CD14-positive monocyte (primary cell): ENCODE results near the gene HADHA. TPM values are rescaled to one million over a fixed set of nuclear protein-coding genes. Genes with fewer than 3 reads are reported as not detected.

ENCODE experiments used
- DNase-seq, 3 donors: peaks; one replicate each; pipeline ENCODE4 v3.0.0-alpha.2; 2011 to 2022
- H2AFZ ChIP-seq: 2 replicates; pipeline ENCODE4 v1.6.0; 2012; ENCODE audit warnings: mild to moderate bottlenecking, low read depth, low read length, inconsistent platforms; ENCODE audit not compliant: insufficient read depth, poor library complexity, severe bottlenecking
- H3K27ac ChIP-seq, 2 donors: 1 replicate in 1 of 2; 2 replicates in 1 of 2; pipeline ENCODE4 v1.5.1; 2012 to 2013; ENCODE audit warnings: low read length in 2 of 2, control low read depth in 1 of 2, inconsistent platforms in 1 of 2, low read depth in 1 of 2, mild to moderate bottlenecking in 1 of 2
- H3K27me3 ChIP-seq, 2 donors: one replicate each; pipeline versions ENCODE4 v1.6.0 to v1.6.1; 2011 to 2013; ENCODE audit warnings: low read length in 2 of 2; ENCODE audit not compliant: control insufficient read depth in 2 of 2, insufficient read depth in 2 of 2
- H3K36me3 ChIP-seq, 2 donors: replicated peaks in 1 of 2; 1 replicate in 1 of 2; 2 replicates in 1 of 2; pipeline versions ENCODE4 v1.5.1 to v1.6.1; 2012 to 2013; ENCODE audit warnings: low read length in 2 of 2, control low read depth in 1 of 2, inconsistent platforms in 1 of 2, mild to moderate bottlenecking in 1 of 2; ENCODE audit not compliant: insufficient read depth in 2 of 2, control insufficient read depth in 1 of 2
- H3K4me1 ChIP-seq, 2 donors: 1 replicate in 1 of 2; 2 replicates in 1 of 2; pipeline versions ENCODE4 v1.5.1 to v1.6.1; 2012 to 2013; ENCODE audit warnings: low read length in 2 of 2, control low read depth in 1 of 2, inconsistent platforms in 1 of 2, mild to moderate bottlenecking in 1 of 2, moderate library complexity in 1 of 2; ENCODE audit not compliant: insufficient read depth in 2 of 2, control insufficient read depth in 1 of 2
- H3K4me2 ChIP-seq: replicated peaks from 2 replicates; pipeline ENCODE3; 2012; ENCODE audit warnings: low read length, moderate library complexity, mild to moderate bottlenecking; ENCODE audit not compliant: poor library complexity, severe bottlenecking; ENCODE audit errors: extremely low read depth
- H3K4me3 ChIP-seq, 3 experiments: fragments of 200-600 bp in 1 of 3; sonication (generic) in 1 of 3; replicated peaks in 1 of 3; 1 replicate in 2 of 3; 2 replicates in 1 of 3; pipeline ENCODE4 v1.5.1; 2011 to 2013; ENCODE audit warnings: low read length in 3 of 3, mild to moderate bottlenecking in 3 of 3, control low read depth in 2 of 3, low read depth in 2 of 3, inconsistent platforms in 1 of 3, moderate library complexity in 1 of 3
- H3K79me2 ChIP-seq: 2 replicates; pipeline ENCODE4 v1.6.0; 2012; ENCODE audit warnings: mild to moderate bottlenecking, control low read depth, inconsistent platforms, low read length, moderate library complexity; ENCODE audit not compliant: insufficient read depth
- H3K9ac ChIP-seq: 2 replicates; pipeline ENCODE4 v1.6.0; 2017; ENCODE audit warnings: low read length, mild to moderate bottlenecking; ENCODE audit not compliant: insufficient read depth, poor library complexity, severe bottlenecking
- H3K9me3 ChIP-seq, 2 donors: replicated peaks in 1 of 2; 1 replicate in 1 of 2; 2 replicates in 1 of 2; pipeline versions ENCODE4 v1.5.1 to v1.6.1; 2012 to 2013; ENCODE audit warnings: low read length in 2 of 2, control low read depth in 1 of 2; ENCODE audit not compliant: control insufficient read depth in 1 of 2, insufficient read depth in 1 of 2
- H4K20me1 ChIP-seq: 2 replicates; pipeline ENCODE4 v1.6.0; 2012; ENCODE audit warnings: mild to moderate bottlenecking, low read length, control low read depth, moderate library complexity; ENCODE audit not compliant: insufficient read depth
- H3K27ac Mint-ChIP-seq, 7 donors: one replicate each; pipeline ENCODE4 v1.8.0; 2020; ENCODE audit warnings: mild to moderate bottlenecking in 7 of 7, mixed read lengths in 7 of 7, moderate library complexity in 6 of 7, inconsistent platforms in 2 of 7
- H3K27me3 Mint-ChIP-seq, 3 donors: one replicate each; pipeline ENCODE4 v1.8.0; 2021 to 2022; ENCODE audit warnings: low read depth in 3 of 3, mild to moderate bottlenecking in 3 of 3, mixed read lengths in 3 of 3, moderate library complexity in 3 of 3, inconsistent platforms in 1 of 3
- H3K36me3 Mint-ChIP-seq, 2 donors: one replicate each; pipeline ENCODE4 v1.8.0; 2020; ENCODE audit warnings: mixed read lengths in 2 of 2, inconsistent platforms in 1 of 2, mild to moderate bottlenecking in 1 of 2
- H3K4me1 Mint-ChIP-seq: one replicate; pipeline ENCODE4 v1.8.0; 2020; ENCODE audit warnings: mild to moderate bottlenecking, mixed read lengths
- H3K4me3 Mint-ChIP-seq, 2 donors: one replicate each; pipeline ENCODE4 v1.8.0; 2020; ENCODE audit warnings: mild to moderate bottlenecking in 2 of 2, mixed read lengths in 2 of 2, moderate library complexity in 1 of 2
- H3K9me3 Mint-ChIP-seq, 7 donors: one replicate each; pipeline ENCODE4 v1.8.0; 2020 to 2022; ENCODE audit warnings: mixed read lengths in 7 of 7, mild to moderate bottlenecking in 6 of 7, moderate library complexity in 6 of 7, inconsistent platforms in 2 of 7
- CTCF ChIP-seq: fragments of 200-600 bp; IDR thresholded peaks from one replicate; pipeline ENCODE4 v1.8.0; 2022; ENCODE audit warnings: antibody characterized with exemption, mild to moderate bottlenecking
- WGBS: methylation state at CpG from one replicate; pipeline ENCODE4 v1.1.5; 2013; ENCODE audit warnings: missing lambda C conversion rate; ENCODE audit not compliant: insufficient coverage; 5-methylcytosine and 5-hydroxymethylcytosine counted together
- intact Hi-C, 2 donors: fragments of 100-400 bp; cut with micrococcal nuclease; formaldehyde crosslinking; loops; one replicate each; pipeline versions ENCODE4 v1.15.0 to v1.15.1; 2023
- polyA plus RNA-seq, 3 donors: library from polyadenylated mRNA; depleted of rRNA in 1 of 3; unstranded in 2 of 3; stranded (reverse) in 1 of 3; fragments of 300-500 nt in 2 of 3; fragments of >200 nt in 1 of 3; fragmentation: Illumina TruSeq in 2 of 3; gene quantifications; 1 replicate in 2 of 3; 2 replicates in 1 of 3; pipeline ENCODE4 v1.2.3, GENCODE V29; 2012 to 2021

The HADHA gene
- polyA plus RNA-seq, 3 donors: 60.2 to 187 (median 155) TPM

DNA sequence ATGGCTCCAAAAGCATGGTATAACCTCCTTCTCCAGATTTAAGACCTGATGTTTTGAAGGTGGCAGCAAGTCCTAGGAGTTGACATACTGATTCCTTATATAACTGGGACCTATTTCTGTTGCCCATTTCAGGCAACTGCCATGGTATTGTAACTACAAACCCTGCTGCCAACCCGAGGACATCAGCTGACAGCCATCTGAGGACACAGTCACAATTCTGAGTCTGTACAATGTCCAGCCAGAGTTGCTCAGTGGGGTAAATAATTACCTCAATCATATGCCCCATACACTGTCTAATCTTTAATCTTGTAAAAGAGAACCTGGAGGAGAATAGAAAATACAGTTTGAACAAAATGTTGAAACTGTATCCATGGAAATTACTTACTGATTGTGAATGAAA is 80.2 kb downstream of the HADHA start:
- H3K79me2 ChIP-seq: no peaks in the 10 kb centered on the region
- peaks cover 0 to 8% (median 3%) of the 10 kb centered on the region in 3 donors for H3K27me3 Mint-ChIP-seq
- intact Hi-C loops: no loop called here
- no peak overlapping the region for H3K27ac Mint-ChIP-seq
- no peak overlapping the region for H3K4me2 ChIP-seq
- 60% methylated on average over 1 of the region's 1 CpG for WGBS
- H3K9me3 Mint-ChIP-seq: peaks cover 0 to under 1% (median 0%) of the 10 kb centered on the region in 7 donors
- no peak overlapping the region for H3K9ac ChIP-seq
- H3K4me1 Mint-ChIP-seq: no peaks in the 10 kb centered on the region
- H3K36me3 ChIP-seq: no peaks in the 10 kb centered on the region
- H2AFZ ChIP-seq: no peak overlapping the region
- no peak for TF ChIP-seq CTCF
- H3K9me3 ChIP-seq: no peaks in the 10 kb centered on the region
- no peaks in the 10 kb centered on the region for H4K20me1 ChIP-seq
- H3K27ac ChIP-seq: no peak overlapping the region
- no peak overlapping the region for H3K4me3 ChIP-seq
- no peak for DNase-seq
- no peaks in the 10 kb centered on the region for H3K36me3 Mint-ChIP-seq
- no peaks in the 10 kb centered on the region for H3K4me1 ChIP-seq
- no peak overlapping the region for H3K4me3 Mint-ChIP-seq
- no peaks in the 10 kb centered on the region for H3K27me3 ChIP-seq

GRCh38 chr2:26162963-26163362 is 81.5 kb downstream of the HADHA start:
- DNase-seq: no peak
- no peak overlapping the region for H2AFZ ChIP-seq

More at GRCh38 chr2:26162963-26163362, 81.5 kb downstream of the HADHA start:
- no peaks in the 10 kb centered on the region for H3K9me3 Mint-ChIP-seq
- WGBS: 98% methylated on average over 5 of the region's 10 CpGs
- no peaks in the 10 kb centered on the region for H4K20me1 ChIP-seq
- no peaks in the 10 kb centered on the region for H3K36me3 Mint-ChIP-seq
- intact Hi-C loops: no loop called here
- peaks cover 0 to 8% (median 3%) of the 10 kb centered on the region in 3 donors for H3K27me3 Mint-ChIP-seq
- no peak overlapping the region for H3K4me3 ChIP-seq
- no peaks in the 10 kb centered on the region for H3K27me3 ChIP-seq
- no peak overlapping the region for H3K27ac ChIP-seq
- no peak overlapping the region for H3K4me3 Mint-ChIP-seq
- no peak for TF ChIP-seq CTCF
- H3K36me3 ChIP-seq: no peaks in the 10 kb centered on the region
- H3K9ac ChIP-seq: no peak overlapping the region
- no peak overlapping the region for H3K4me2 ChIP-seq
- no peak overlapping the region for H3K27ac Mint-ChIP-seq
- no peaks in the 10 kb centered on the region for H3K4me1 ChIP-seq
- H3K4me1 Mint-ChIP-seq: no peaks in the 10 kb centered on the region
- no peaks in the 10 kb centered on the region for H3K79me2 ChIP-seq
- no peaks in the 10 kb centered on the region for H3K9me3 ChIP-seq
